ENCODE data around the gene OSBPL1A.

Gene OSBPL1A

DNA sequence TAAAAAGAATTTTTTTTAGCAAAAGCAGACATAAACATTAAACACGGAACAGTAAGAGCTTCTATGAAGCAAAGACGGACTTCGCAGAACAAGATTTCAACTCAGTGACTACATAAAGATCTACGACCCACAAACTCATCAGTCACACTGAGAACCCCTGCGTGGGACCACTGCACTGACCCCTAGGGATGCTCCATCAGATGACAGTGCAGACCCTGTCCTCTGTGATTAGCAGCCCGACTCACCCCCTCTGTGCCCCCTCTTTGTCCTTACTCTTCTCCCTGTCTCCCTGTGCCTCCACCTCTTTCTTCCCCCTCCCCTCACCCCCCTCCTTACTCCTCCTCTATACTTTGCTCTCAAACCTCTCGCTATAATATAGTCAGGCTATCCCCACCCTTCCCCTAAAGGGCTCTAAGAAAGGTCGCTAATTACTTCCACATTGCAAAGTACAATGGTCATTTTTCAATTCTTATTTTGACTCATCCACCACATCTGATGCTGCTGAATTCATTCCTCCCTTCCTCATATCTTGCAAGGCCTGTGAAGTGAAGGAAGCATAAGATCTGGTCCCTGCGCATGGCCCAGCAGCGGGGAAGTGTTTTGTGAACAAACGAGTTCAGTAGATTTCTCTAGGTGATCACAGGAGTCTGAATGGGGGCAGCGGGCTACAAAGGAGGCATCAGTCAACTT, 169.5 kb downstream of the OSBPL1A start:
- FAIRE-seq = no peak
- DNase-seq (ENCODE audit: low spot score) = no peak

DNA sequence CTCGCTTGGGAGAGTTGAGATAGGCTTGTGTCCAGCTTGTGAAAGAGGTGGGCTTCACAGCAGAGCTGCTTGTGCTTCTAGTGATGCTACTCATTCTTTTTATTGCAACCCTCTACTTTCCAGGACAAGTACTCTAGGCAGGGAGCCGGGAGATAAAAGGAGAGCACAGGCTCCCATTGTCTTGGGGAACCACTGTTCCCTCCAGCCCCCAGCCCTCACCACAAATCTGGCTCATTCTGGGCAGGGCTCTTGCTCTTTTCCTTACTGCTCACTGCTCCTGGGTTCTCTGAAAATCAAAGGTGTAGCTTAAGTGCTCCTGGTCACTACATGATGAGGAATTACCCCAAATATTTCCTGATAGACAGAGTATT, 177.3 kb downstream of the OSBPL1A start:
- no peak for DNase-seq (ENCODE audit: low spot score)
- FAIRE-seq = no peak

DNA sequence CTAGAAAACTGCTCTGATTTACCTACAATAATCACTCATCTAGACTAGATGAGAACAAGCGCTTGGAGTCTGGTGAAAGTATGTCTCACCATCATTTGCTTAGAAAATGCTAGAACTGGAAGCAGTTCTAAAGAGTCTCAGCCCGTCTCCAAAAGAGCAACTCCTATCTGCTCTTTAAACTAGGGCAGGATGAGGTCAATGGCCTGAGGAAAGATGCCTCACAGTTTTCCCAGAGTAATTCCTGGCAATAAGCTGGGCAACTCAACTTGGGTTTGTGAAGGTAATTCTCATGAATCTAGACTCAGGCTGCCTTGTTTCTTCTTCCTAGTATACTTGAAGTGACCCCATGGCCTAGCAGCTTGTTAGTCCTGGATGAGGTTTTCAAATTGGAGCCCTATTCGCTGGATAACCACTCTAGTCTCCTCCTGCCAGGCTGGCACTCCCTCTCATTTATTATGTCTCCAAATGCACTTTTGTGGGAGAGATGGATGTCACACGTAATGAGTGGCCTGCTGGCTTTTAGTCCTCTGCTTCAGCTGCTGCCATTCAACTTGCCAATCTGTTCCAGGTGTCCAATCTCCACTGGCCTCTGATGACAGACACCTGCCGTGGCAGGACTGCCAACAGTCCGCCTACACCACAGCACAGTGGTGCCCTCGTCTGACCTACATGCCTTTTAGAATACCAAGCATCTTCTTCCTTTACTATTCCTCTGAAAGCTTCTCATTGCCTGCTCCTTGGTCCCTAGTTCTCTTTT, 177.9 kb downstream of the OSBPL1A start:
- DNase-seq (ENCODE audit: low spot score) (no peak), FAIRE-seq (no peak)

DNA sequence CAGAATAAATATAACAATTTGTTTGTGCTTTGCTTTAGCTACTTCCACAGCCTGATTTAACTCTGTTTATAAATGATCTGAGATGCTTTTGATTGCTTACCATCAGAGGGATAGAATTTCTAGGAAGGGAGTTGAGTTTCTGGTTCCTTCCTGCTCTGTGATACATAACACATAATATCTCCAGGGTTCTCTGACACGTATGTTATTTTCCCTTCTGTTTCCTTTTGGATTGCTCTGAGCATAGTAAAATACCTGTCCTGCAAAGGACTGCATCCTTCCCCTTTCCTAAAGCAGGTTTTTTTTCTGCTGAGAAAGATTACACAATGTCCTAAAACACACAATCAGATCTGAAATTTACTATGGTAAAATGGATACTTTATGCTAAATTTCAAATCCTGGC, 182.7 kb downstream of the OSBPL1A start:
- no peak for DNase-seq (ENCODE audit: low spot score)
- no peak for FAIRE-seq

DNA sequence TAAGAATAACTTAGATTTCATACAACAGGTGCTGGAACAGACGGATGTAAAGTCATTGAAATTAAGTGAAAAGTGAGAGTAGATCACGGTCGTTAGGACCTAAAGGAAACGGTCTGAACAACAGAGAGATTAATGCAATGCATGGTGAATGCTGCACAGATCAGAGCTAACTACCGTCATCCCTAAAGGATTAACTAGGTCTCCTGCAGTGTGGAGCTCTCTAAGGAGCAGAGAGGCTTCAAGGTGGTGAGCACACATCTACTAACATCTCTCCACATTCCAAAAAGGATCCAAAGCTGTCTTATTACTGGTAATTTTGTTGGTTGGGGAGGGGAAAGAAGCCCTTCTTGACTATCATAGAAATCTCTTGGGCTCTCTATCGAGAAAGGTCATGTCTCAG, 183.5 kb downstream of the OSBPL1A start:
- FAIRE-seq (no peak), DNase-seq (ENCODE audit: low spot score) (no peak)

DNA sequence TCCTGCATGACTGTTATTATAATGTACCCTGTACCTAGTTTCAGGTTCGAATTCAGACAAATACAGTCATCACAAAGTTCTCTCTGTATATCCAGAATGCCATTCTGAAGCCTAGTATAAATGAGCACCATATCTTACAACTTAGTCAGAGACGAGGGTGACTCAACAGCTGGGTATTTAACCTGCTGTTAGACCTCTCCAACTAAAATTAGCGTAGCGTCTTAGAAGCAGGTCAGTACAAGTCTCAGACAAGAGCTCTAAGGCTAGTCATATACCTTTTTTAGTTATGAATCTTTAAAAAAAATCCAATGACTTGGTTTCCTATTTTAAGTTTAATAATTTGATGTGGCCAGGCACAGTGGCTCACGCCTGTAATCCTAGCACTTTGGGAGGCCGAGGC, 184.7 kb downstream of the OSBPL1A start:
- peak; percentile 84 for FAIRE-seq
- peak; percentile 87 for DNase-seq (ENCODE audit: low spot score)

DNA sequence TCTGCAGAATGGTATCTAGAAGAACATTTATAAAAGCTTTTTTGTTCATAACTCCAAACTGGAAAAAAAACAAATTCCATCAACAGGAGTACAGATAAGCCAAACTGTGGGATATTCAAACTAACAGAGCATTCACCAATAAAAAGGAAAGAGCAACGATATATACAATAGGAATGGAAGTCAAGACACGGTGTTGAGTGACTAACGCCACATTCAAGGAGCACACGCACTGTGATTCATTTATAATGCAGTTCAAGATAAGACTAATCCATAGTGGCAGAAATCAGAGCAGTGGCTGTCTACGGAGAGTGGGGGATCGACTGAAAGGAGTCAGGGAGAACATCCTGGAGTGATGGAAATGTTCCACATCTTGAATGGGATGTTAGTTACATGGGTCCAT, 188.1 kb downstream of the OSBPL1A start:
- no peak for FAIRE-seq
- DNase-seq (ENCODE audit: low spot score) = no peak

DNA sequence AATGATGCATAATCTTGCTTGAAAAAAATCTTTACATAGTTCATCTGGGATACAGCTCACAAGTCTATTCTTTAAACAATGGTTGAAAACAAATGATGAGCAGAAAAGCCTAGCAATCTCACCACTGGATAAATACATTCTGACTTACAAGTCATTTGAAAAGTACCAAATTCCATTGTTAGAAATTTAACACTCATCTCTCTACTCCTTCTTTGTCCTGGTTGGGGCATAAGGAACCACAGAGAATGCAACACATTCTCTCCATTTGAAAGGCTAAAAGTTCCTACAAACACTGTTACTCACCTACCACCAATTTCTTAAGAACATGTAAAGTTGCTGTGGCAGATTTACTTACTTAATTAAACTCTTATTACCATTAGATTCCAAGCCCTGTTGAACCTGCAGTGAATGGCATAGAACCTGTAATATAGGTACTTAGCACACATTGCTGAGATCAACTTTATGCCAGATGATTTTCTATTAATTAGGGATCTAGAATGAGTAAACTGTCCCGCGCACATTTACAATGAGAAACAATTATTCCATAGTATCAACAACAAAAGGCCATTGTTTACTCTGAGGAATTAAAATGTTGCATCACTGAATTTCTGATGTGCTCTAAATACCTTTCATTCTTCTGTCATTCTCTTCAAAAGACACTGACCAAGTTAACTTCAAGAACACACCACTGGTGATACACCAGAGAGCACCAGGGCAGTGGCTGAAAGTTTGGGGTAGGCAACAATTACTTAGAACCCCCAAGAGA, 189.2 kb downstream of the OSBPL1A start:
- DNase-seq (ENCODE audit: low spot score) = no peak
- FAIRE-seq = no peak

DNA sequence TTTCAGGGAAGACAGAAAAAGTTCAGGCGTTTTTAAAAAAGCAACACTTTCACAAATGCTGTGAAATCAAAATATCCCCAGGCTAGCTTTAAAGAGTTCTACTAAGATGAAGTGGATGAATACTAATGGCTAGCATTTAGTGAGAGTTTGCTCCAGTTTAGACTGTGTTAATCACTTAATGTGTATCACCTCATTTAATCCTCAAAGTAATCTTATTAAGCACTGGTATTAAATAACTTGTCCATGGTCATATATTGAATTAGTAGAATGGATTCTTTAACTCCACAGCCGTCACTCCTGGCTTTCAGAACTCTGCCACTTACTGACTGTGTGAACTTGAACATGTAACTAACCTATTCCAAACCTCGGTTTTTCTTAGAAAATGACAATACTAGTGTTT, 192.7 kb downstream of the OSBPL1A start:
- DNase-seq (ENCODE audit: low spot score) (no peak), FAIRE-seq (no peak)

DNA sequence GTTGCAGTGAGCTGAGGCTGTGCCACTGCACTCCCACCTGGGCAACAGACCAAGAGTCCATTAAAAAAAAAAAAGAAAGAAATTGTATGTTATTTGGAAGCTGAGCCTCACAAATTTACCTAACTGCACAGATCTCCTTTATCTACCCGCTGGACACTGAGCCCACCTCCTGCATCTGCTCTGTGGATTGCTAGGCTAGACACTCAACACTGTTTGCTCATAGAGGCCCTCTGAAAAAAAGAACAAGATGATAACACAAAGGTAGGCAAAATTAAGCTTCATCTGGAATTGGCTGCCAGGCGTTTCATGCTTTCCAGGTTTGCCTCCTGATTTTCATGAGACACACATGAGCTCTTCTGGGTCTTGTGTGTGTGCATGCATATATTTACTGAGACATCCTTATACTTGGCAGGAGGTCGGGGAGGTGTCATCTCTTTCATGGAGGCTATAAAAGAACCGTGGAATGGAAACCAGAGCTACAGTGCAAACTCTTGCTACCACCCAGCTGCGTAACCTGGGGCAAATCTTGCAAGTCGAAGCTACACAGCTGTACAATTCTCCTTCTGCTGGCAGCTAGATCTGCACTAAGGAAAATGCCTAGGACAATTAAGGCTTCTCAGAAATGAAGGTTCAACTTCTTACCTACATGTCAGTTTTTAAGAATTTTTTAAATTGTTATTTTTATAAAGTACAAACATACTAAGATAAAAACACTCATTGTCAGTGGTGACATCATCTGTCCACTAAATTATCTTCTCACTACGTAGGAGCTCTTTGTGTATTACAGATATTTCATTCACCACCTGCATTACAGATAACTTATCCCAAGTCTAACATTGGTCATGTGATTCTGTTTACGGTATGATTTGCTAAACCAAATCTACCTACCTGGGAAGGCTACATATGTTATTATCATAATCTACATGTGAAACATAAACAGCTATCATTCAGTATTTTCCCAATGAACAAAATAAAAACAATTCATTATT, 195.6 kb downstream of the OSBPL1A start:
- FAIRE-seq = no peak
- no peak for DNase-seq (ENCODE audit: low spot score)

DNA sequence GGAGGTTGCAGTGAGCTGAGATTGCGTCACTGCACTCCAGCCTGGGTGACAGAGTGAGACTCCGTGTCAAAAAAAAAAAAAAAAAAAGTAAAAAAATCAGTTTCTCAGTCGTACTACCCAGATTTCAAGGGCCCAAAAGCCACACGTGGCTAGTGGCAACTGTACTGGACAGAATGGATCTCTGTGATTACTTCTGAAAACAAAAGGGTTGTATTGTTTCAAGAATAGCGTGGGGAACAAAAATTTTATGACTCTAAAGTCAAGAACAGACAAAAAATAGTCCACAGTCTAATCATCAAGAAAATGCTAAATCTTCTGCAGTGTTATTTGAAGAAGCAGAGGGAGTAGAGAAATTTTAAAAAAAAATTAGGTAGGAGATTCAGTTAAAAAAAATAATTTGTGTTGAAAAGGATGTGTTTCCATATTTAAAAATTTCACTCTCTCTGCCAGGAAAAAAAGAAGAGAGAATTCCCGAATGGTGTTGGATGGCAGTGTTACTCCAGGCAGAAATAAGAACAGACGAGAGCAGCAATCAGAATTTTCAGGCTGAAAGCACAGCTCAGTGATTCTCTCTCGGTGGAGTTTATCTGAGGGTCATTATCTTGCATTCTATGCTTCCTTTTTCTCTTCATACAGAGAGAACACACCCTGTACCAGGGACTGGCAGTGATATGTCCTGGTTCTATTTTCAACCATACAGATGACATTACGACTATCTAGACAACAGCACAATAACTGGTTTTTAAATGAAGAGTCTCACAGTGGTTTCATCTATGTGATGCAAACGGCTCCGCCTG, 196.9 kb downstream of the OSBPL1A start:
- no peak for DNase-seq (ENCODE audit: low spot score)
- no peak for FAIRE-seq

DNA sequence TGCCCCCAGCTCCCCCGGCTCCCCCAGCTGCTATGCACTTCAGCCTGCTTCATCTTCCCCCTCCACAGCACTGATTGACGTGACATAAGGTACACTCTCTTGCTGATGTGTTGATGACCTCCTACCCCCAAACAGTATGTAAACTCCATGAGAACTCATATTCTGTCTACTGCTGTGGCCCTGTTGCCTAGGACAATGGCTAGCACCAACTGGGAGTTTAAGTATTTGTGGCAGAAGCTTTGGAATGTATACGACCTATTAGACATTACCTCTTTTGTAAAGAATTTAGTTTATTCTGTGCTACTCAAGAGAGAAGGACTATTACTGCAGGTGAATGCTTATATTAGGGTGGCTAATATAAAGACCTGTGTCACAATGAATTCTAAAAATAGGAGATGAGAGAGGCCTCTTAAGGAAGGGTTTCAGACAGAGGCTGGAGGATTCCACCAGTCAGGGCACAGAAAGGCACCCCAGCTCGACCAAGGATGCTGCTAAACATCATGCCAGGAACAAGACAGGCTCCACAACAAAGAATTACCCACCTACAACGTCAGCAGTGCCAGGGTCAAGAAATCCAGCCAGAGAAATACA, 198.2 kb downstream of the OSBPL1A start:
- DNase-seq (ENCODE audit: low spot score) (no peak), FAIRE-seq (no peak)

DNA sequence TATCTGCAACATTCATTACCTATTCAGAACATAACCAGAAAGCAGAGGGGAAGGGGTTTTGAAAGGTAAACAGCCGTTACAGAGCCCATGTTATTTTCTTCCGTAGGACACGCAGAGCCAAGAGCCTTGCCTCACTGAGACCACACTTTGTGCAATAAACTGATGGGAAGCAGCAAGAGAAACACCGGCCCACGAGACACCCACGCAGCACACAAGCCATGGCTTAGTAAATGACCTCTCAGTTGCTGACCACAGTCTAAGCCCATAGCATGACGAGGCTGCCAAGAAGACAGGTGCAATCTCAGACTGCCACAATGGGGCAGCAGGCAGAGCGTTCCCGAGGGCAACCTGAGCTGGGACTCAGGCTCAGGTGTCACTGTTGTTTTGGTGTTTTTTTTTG, 199.2 kb downstream of the OSBPL1A start:
- FAIRE-seq = no peak
- no peak for DNase-seq (ENCODE audit: low spot score)

DNA sequence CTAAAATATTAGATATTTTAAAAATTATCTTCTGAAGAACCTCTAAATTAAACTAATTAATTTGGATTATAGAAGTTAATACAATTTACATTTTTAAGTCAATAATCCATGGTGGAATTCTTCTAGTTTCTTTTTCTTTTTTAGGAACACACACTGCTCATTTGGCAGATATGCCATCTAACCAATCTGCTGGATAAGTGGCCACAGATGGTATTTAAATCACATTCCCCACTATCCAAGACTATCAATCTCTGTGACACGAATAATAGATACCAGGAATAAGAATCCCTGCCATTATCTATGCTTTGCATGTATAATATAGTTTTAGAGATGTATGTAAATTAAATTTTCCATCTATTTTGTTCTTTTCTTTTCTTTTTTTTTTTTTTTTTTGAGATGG, 200.2 kb downstream of the OSBPL1A start:
- FAIRE-seq (no peak), DNase-seq (ENCODE audit: low spot score) (no peak)

DNA sequence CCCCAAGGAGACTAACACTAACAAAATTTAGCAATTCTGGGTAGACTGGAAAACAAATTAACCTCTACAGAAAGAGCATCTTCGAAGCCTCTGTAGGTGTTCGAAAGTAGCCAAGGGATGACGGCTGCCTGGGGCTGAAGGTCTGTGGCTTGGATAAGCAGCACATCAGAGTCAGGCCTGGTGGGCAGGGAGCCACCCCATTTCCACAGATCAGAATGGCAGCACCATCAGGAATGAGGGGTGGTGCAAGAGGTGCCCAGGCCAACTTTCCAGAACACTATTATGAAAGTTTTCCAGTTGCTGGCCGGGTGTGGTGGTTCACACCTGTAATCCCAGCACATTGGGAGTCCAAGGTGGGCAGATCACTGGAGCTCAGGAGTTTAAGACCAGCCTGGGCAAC, 200.9 kb downstream of the OSBPL1A start:
- FAIRE-seq (no peak), DNase-seq (ENCODE audit: low spot score) (no peak)

DNA sequence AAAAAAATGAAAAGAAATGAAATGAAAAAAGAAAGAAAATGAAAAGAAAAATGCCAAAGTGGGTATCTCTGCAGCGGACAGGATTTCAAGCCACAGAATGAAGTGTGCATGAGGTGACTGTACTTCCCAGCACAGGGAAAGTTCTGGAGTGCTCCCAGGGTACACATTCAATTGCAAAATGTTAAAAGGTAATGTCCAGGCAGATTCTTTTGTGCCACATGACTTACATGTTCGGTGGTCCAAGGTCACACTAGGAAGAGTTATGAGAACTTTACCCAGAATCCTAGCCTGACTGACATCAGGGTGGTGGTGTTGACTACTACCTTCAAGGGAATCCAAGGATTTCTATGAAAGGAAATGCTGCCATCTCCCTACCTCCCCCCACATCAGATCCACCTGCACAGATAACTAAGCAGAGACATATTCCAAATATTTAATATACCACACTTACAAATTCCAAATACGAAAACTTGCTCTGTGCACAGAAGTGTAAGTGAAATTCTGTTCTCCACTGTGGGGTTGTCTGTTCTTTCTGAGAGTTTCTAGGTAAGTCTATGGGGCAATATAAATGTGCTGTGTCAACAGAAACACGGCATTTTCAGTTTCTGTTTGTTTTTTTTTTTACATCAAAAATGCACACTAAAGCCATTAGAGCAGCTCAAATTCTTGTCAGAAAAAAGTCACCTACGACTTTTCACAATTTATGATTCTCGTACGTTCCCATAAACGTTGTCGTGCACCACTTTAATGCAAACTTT, 202.1 kb downstream of the OSBPL1A start:
- DNase-seq (ENCODE audit: low spot score) = no peak
- FAIRE-seq = no peak

DNA sequence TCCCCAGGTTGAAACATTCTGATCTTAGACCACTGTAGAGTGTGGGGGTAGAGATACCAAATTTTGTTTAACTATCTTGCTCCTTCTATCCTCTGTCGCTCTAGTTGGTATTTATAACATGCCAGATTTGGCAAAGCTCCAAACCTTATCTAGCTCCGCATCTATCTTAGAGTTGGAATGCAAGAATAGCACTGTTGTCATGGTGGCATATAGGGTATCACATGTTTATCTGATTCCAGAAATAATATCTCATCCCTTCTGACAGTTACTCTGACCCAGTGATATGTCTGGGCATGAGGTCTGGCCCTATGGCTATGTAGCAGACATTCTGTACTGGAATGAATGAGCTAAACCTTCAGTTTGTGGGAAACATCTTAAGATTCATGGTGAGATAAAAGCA, 207.0 kb downstream of the OSBPL1A start:
- FAIRE-seq = no peak

DNA sequence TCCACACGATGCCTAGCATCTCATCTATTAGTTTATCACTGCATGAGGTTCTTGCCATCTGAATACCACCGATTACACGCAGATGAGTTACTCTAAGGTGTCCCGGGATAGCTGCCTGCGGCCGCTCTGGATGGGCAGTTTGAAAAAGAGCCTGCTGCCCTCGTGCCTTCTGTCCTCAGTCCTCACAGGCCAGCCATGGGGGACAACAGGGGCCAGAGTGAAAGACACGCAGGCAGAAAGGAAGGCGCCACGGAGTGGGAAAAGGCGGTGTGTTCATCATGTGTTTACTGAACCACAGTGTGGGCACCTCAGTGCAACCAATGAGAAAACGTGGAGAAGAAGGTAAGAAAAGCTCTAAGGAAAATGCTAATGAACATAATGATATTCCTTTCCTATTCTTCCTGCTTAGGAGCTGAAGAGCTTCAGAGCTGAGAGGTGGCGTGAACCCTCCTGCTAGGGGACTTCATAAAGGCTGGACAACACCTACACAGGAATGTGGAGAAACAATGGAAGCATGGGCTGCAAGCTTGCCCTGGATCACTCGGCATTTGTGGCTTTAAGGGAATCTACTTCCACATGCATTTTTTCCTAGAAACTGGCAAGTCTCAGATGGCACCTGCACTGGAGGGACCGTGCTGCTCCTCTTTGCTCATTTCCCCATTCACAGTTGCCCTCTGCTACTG, 207.8 kb downstream of the OSBPL1A start:
- no peak for DNase-seq (ENCODE audit: low spot score)
- FAIRE-seq = no peak

More for the DNA sequence above, 207.0 kb downstream of the OSBPL1A start:
- DNase-seq (ENCODE audit: low spot score) = no peak

All from RCC 7860 (cell line).